ENCODE measurements around the gene TCF7L1. TPM values are rescaled to one million over a fixed set of nuclear protein-coding genes. Genes with fewer than 3 reads are reported as not detected.

The TCF7L1 gene
- total RNA-seq, 1 donor from 2014 or later, result 30.8 TPM

- H3K4me3 Mint-ChIP-seq (ENCODE audit: unreplicated experiment), result no peak overlapping the region
- Histone ChIP-seq H4K20me1 (ENCODE audit: insufficient read depth, low read length) (peaks cover 74% of the 10 kb centered on the region), H3K9ac (ENCODE audit: low read length) (no peak overlapping the region), H3K9me3 (ENCODE audit: insufficient read depth, low read depth, low read length) (no peaks in the 10 kb centered on the region), H3K27me3 (ENCODE audit: insufficient read depth, low read length) (no peaks in the 10 kb centered on the region), H3K27ac (ENCODE audit: low read depth, low read length) (no peak overlapping the region), H3K4me3 (ENCODE audit: insufficient read depth, low read depth, low read length) (no peak overlapping the region), H3K36me3 (ENCODE audit: insufficient read depth, low read length) (no peaks in the 10 kb centered on the region), H3K4me1 (ENCODE audit: insufficient read depth, low read length) (no peaks in the 10 kb centered on the region), H2AFZ (ENCODE audit: low read depth, low read length) (no peak overlapping the region), H3K4me2 (ENCODE audit: low read length) (no peak overlapping the region), H3K79me2 (ENCODE audit: insufficient read depth, low read length) (no peaks in the 10 kb centered on the region)
- DNase-seq (ENCODE audit: low read depth) (no peak), FAIRE-seq (no peak)
- no peaks in the 10 kb centered on the region for H3K27me3 Mint-ChIP-seq (ENCODE audit: low read depth, unreplicated experiment)
- H3K9me3 Mint-ChIP-seq (ENCODE audit: unreplicated experiment), result no peaks in the 10 kb centered on the region
- TF ChIP-seq CTCF (IDR thresholded peaks at IDR 0.05; ENCODE audit: insufficient read depth, low read depth, low read length) (no peak), EZH2 (IDR thresholded peaks at IDR 0.05; ENCODE audit: insufficient read depth, low read length) (no peak)
- no peak overlapping the region for H3K27ac Mint-ChIP-seq (ENCODE audit: unreplicated experiment)
- H3K4me1 Mint-ChIP-seq (ENCODE audit: low read depth, unreplicated experiment), result peaks cover 59% of the 10 kb centered on the region
- H3K36me3 Mint-ChIP-seq (ENCODE audit: low read depth, unreplicated experiment), result peaks cover 13% of the 10 kb centered on the region
Observed at GRCh38 chr2:85181844-85182456, 48.8 kb downstream of the TCF7L1 start.

- Histone ChIP-seq H3K9ac (ENCODE audit: low read length) (no peak overlapping the region), H3K79me2 (ENCODE audit: insufficient read depth, low read length) (no peaks in the 10 kb centered on the region), H3K4me3 (ENCODE audit: insufficient read depth, low read depth, low read length) (no peak overlapping the region), H3K36me3 (ENCODE audit: insufficient read depth, low read length) (no peaks in the 10 kb centered on the region), H2AFZ (ENCODE audit: low read depth, low read length) (no peak overlapping the region), H3K27me3 (ENCODE audit: insufficient read depth, low read length) (no peaks in the 10 kb centered on the region), H3K4me1 (ENCODE audit: insufficient read depth, low read length) (no peaks in the 10 kb centered on the region), H3K4me2 (ENCODE audit: low read length) (no peak overlapping the region), H3K27ac (ENCODE audit: low read depth, low read length) (no peak overlapping the region), H3K9me3 (ENCODE audit: insufficient read depth, low read depth, low read length) (no peaks in the 10 kb centered on the region), H4K20me1 (ENCODE audit: insufficient read depth, low read length) (peaks cover 75% of the 10 kb centered on the region)
- Mint-ChIP-seq H3K9me3 (ENCODE audit: unreplicated experiment) (no peaks in the 10 kb centered on the region), H3K27ac (ENCODE audit: unreplicated experiment) (no peak overlapping the region), H3K27me3 (ENCODE audit: low read depth, unreplicated experiment) (no peaks in the 10 kb centered on the region), H3K4me3 (ENCODE audit: unreplicated experiment) (no peak overlapping the region), H3K4me1 (ENCODE audit: low read depth, unreplicated experiment) (peaks cover 59% of the 10 kb centered on the region), H3K36me3 (ENCODE audit: low read depth, unreplicated experiment) (peaks cover 12% of the 10 kb centered on the region)
- TF ChIP-seq EZH2 (IDR thresholded peaks at IDR 0.05; ENCODE audit: insufficient read depth, low read length) (no peak), CTCF (IDR thresholded peaks at IDR 0.05; ENCODE audit: insufficient read depth, low read depth, low read length) (no peak)
- FAIRE-seq (no peak), DNase-seq (ENCODE audit: low read depth) (no peak)
Observed at GRCh38 chr2:85183076-85183475, 49.9 kb downstream of the TCF7L1 start.

- H3K27ac Mint-ChIP-seq (ENCODE audit: unreplicated experiment), result no peak overlapping the region
- H3K27me3 Mint-ChIP-seq (ENCODE audit: low read depth, unreplicated experiment), result no peaks in the 10 kb centered on the region
- H3K36me3 Mint-ChIP-seq (ENCODE audit: low read depth, unreplicated experiment), result peaks cover 9% of the 10 kb centered on the region
- H2AFZ ChIP-seq (ENCODE audit: low read depth, low read length), result no peak overlapping the region
- no peaks in the 10 kb centered on the region for H3K9me3 Mint-ChIP-seq (ENCODE audit: unreplicated experiment)
- no peaks in the 10 kb centered on the region for H3K9me3 ChIP-seq (ENCODE audit: insufficient read depth, low read depth, low read length)
- H3K27me3 ChIP-seq (ENCODE audit: insufficient read depth, low read length), result no peaks in the 10 kb centered on the region
- H3K79me2 ChIP-seq (ENCODE audit: insufficient read depth, low read length), result no peaks in the 10 kb centered on the region
- peaks cover 57% of the 10 kb centered on the region for H3K4me1 Mint-ChIP-seq (ENCODE audit: low read depth, unreplicated experiment)
- H3K9ac ChIP-seq (ENCODE audit: low read length), result no peak overlapping the region
- H3K27ac ChIP-seq (ENCODE audit: low read depth, low read length), result no peak overlapping the region
- H3K4me1 ChIP-seq (ENCODE audit: insufficient read depth, low read length), result no peaks in the 10 kb centered on the region
- FAIRE-seq, result no peak
- no peak for TF ChIP-seq EZH2 (IDR thresholded peaks at IDR 0.05; ENCODE audit: insufficient read depth, low read length)
- no peak for TF ChIP-seq CTCF (IDR thresholded peaks at IDR 0.05; ENCODE audit: insufficient read depth, low read depth, low read length)
- H3K4me2 ChIP-seq (ENCODE audit: low read length), result no peak overlapping the region
- no peak for DNase-seq (ENCODE audit: low read depth)
- peaks cover 71% of the 10 kb centered on the region for H4K20me1 ChIP-seq (ENCODE audit: insufficient read depth, low read length)
- no peak overlapping the region for H3K4me3 ChIP-seq (ENCODE audit: insufficient read depth, low read depth, low read length)
- H3K36me3 ChIP-seq (ENCODE audit: insufficient read depth, low read length), result no peaks in the 10 kb centered on the region
- no peak overlapping the region for H3K4me3 Mint-ChIP-seq (ENCODE audit: unreplicated experiment)
Observed at GRCh38 chr2:85183479-85183878, 50.3 kb downstream of the TCF7L1 start.

Measured in astrocyte (in vitro differentiated cells and primary cell).